Thyroid gland (tissue), 4 donors: Measurements from ENCODE around the gene SORCS2.

Experiments
- CTCF ChIP-seq, 6 experiments: fragments of 200-600 bp in 3 of 6; fragments of 450-650 bp in 3 of 6; sonication (generic) in 3 of 6; IDR thresholded peaks; one replicate each; pipeline ENCODE4 v1.5.1; 2016 to 2019; ENCODE audit warnings: antibody characterized with exemption in 6 of 6, mild to moderate bottlenecking in 2 of 6, inconsistent platforms in 1 of 6, moderate library complexity in 1 of 6
- POLR2A ChIP-seq, 2 donors: fragments of 450-650 bp; IDR thresholded peaks; one replicate each; pipeline ENCODE4 v1.6.1; 2017; ENCODE audit warnings: antibody characterized with exemption in 2 of 2, mild to moderate bottlenecking in 2 of 2, moderate library complexity in 1 of 2

- TF ChIP-seq CTCF (IDR thresholded peaks at IDR 0.05) (no peak), POLR2A (IDR thresholded peaks at IDR 0.05) (no peak)
These were observed 505.0 kb downstream of the SORCS2 start for GRCh38 chr4:7697343-7697742.
